Stimulated activated CD8-positive, alpha-beta memory T cell treated with anti-CD3 and anti-CD28 coated beads, Interleukin-7, amount 100 ng/mL, for 1 hour (primary cell): ENCODE measurements around the gene DOCK8.

ENCODE experiments used
- DNase-seq, 2 donors: peaks; one replicate each; pipeline ENCODE4 v3.0.0-alpha.2; 2020; ENCODE audit warnings: low read depth in 2 of 2

Gene DOCK8

DNA sequence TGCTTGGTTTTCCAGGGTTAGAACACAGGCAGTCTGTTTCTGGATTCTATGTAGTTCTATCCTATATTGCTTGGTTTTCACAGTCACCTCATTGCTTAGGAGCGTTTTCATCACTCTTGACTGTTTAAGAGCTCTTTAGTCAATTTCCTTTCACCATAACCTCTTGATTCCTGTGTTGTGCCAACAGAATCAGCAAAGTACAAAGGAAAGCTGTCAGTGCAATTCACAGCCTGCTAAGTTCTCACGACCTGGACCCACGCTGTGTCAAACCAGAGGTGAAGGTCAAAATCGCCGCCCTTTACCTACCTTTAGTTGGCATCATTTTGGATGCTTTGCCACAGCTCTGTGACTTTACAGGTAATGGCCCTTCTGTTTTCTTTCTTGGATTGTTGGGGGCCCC is 199.9 kb downstream of the DOCK8 start:
- no peak for DNase-seq

DNA sequence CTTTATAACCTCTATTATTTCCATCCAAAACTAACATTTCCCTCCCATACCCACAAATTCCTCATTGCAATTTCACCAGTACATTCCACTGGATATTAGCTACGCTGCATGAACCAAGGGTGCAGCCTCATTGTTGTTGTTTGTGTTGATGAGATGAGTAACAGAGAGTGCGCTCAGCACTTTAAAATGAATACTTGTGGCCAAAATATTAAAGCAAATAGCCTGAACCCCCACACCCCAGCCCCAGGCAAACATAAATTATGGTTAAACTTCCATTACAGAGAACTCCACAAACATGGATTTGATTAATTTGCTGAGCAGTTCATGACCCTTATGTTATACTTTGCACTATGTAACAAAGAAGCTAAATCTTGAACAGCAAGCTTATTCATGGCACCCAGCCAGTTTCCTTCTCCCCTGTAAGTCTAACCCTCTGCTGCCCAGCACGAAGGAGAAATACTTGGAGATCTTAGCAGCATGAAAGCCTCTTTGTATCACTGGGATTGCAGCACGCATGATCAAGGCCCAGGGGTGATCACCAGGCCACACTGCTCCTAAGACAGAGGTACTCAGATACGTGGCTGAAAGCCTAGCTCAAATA is 205.0 kb downstream of the DOCK8 start:
- DNase-seq = no peak

DNA sequence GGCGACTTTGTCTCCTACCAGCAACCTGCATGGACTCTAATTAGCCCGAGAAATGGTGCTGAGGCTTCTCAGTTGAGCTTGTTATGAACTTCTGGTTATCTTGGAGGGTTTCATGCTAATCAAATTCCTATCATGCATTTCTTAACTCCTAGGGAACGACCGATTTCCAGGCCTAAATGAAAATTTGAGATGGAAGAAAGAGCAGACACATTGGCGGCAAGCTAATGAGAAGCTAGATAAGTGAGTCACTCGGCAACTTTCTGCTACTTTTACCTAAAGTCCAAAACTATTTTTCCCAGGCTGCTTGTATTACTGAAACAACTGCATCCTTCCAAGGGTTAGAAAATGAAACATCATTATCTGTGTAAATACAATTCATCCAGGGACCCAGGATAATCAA is 207.2 kb downstream of the DOCK8 start:
- DNase-seq = no peak

DNA sequence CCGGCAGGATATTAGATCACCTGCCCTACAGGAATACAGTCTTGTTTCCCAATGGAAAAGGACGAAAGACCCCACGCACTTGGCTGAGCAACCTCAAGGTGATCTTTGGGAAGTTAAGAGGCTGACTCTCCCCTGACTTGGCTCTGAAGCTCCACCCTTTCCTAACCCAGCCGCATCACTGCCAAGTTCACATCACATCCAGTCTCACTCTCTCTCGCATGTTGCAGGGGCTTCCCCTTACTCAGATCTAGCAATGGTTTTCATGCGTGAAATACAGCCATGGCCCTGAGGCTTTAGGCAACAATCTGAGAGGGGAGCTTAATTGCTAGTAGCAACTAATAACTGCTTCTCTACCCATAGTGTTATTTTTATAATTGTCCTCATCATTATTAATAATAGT is 211.6 kb downstream of the DOCK8 start:
- DNase-seq = no peak

DNA sequence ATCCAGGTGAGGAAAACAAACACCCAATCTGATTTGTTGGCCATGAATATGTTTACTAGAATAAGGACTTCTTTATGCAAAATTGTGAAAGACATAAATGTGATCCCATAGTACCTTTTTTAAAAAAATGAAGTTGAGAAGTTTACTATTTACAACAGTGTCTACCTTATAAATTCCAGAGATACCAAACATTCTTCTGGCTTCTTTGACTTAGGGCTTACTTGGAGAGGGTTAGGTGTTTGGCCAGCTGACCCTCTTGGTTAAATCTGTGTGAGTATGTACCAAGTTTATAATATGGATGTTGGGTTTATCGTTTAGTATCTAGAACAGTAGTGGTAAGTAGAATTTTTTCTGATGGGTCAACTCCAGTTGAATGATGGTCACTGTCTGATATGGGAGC is 212.3 kb downstream of the DOCK8 start:
- DNase-seq = no peak

DNA sequence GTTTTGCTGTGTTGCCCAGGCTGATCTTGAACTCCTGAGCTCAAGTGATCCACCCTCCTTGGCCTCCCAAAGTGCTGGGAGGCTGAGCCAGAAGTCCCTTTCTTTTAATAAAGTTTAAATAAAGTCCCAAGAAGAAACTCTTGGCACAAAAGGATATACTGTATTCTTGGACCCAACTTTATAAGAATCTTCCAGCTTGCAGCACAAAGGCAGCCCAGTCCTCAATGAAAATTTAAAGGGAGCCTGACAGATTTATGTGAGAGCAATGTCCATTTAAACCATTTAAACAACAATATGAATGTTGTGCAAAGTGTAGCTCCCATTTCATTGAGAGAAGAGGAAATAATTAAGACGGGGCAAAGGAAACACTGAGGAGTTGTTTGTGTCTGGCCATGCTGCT is 217.0 kb downstream of the DOCK8 start:
- DNase-seq = no peak

DNA sequence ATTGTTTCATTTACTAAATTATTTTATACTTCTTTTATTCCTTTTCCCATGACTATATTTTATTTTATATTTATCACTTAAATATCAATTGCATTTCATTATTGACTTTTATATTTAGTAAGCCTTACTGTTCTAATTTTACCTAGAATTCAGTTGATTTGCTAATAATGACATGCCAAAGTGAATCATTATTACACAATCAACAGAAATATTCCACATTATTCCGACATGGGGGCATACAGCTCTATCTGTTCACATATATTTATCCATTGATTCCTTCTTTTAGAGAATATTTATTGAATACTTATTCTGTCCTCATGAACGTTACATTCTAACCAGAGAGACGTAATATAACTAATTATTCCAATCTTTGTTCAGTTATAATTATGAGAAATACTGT is 221.8 kb downstream of the DOCK8 start:
- no peak for DNase-seq

DNA sequence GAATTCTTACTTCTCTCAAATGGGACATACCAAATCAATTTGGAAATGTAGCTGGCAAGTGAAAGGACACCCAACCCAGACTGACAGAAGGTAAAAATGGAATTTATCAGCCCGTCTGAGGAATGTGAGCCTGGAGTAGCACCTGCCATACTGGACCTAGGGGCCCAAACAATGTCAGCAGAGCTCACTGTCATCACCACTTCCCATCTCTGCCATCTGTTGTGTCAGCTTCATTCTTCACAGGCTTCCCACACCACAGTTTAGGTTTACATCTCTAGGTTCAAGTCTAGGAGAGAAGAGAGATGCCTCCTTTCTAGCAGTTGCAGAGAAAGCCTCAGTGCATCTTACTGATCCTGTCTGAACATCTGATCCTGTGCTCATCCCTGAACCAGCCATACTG is 222.4 kb downstream of the DOCK8 start:
- DNase-seq = no peak

DNA sequence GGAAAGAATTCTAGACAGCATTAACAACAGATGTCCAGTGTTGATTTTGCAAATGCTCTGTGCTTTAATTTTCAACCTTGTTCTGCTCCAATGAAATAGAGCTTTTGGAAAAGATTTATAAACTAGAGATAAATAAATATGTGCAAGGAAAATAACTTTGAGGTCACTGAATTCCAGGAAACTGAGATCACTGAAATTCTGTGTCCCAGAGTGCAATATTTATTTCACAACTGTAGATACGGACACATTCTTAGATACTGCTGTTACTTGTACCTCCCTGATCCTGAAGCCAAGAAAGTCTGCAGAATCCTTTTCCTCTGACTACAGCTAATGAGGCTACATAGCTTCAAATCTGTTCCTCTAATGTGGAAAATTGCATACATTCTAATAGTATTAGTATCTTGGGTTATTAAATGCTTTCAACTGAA is 222.9 kb downstream of the DOCK8 start:
- DNase-seq = no peak

DNA sequence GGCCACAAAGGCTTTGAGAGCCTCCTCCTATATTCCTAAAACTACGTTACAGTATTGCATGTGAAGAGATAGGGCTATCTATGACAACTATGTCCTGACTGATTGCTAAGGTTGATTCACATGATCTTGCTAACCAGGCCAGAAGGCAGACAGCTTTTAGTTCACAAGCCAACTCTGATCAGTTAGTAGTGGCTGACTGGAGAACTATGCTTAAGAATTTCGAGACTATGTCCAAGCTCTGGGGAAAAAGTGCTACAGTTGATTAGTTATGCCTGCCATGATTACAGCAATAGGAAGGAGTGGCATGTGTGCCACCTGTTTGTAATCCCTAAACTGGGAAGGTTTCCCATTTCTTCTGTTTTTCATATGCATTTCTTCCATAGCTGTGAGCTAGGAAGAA is 223.4 kb downstream of the DOCK8 start:
- no peak for DNase-seq

DNA sequence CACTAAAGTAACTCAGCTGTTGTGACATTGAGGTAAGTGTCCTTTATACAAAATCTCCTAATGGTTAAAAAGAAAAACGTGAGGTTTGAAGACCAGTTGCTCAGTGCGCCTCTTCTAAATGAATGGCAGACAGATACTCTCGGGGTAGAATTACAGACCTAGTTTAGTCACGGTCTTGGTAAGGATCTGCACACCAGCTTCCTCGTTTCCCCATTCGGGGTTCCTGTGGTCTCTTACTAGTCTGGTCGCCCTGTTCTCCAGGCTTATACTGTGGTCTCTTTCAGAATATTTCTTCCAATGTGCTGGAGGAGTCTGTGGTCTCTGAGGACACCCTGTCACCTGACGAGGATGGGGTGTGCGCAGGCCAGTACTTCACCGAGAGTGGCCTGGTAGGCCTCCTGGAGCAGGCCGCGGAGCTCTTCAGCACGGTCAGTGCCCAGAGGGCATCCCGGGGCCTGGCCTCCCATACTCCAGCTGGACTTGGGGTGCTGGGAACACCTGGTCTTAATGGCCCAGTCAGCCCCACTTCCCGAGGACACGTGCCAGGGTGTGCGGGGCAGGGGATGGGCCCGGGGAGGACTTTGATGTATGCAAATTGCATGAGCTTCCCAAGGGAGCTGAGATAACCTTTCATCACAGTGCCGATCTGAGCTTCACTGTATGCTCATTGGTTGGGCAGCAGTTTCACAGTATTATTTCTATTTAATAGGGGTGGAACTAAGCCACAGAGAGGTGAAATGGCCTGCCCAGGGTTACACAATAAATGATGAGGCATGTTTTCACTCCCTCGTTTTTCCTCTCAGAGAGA is 224.5 kb downstream of the DOCK8 start:
- DNase-seq = no peak

DNA sequence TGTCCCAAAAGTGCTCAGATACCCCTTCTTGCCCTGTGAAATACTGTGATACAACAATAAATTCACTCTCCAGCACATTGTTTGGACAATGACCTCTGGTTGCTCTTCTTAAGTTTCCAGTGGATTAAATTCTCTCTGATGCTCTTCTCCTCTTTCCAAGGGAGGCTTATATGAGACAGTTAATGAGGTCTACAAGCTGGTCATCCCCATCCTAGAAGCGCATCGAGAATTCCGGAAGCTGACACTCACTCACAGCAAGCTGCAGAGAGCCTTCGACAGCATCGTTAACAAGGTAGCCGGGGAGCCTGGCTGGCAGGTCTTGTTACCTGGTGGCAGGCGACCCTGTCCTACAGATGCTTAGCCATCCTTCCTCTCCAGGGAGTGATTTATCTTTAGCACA is 226.5 kb downstream of the DOCK8 start:
- no peak for DNase-seq

DNA sequence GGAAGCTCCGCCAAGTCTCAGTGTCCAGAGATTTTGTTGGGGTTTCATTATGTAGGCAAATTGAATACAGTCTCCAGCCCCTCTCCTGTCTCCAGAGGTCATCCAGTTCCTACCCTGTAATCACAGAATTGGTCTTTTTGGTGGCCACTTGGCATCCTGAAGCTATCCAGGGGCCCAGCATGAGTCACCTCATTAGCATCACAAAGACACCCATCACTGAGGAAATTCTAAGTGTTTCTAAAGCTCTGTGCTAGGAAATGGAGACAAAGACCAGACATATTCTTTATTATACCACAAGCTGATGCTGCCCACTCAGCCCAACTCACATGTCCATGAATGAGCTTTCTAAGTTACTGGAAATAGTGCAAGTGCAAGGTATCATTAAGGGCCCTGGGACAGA is 229.9 kb downstream of the DOCK8 start:
- no peak for DNase-seq

DNA sequence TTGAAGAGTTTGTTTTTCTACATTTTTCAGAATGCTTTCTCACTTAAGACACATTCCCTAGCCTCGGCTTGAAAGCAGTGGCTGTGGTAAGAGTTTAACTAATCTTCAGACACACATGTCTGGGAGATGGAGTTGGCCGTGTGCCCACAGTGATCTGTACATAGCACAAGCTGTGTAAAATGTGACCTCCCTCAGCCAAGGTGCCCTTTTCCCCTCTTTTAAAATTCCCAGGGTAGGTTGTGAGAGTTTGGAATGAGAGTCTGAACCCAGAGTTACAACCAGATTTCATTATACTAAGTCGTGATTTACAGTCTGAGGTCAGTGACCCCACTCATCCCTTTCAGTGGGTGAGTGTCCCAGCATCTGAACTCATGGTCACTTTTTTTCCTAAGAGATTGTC is 230.4 kb downstream of the DOCK8 start:
- no peak for DNase-seq

DNA sequence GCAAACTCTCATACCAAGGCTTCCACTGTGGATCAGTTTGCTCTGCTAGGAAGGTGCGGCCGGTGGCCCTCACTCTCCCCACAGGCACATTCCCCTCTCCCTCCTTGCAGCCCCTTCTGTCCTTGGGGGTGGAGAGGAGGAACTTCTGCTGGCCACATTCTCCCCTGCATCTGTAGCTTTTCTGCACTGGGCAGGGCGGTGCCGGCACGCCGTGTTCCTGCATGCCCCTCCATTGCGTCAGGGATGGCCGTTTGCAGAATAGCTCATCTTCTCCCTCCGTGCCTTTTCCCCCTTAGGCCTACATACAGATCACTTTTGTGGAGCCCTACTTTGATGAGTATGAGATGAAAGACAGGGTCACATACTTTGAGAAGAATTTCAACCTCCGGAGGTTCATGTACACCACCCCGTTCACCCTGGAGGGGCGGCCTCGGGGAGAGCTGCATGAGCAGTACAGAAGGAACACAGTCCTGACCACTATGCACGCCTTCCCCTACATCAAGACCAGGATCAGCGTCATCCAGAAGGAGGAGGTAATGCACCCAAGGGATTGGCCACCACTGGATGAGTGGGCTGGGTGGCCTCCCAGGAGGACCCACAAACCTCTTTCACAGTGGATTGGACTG is 231.5 kb downstream of the DOCK8 start:
- no peak for DNase-seq

DNA sequence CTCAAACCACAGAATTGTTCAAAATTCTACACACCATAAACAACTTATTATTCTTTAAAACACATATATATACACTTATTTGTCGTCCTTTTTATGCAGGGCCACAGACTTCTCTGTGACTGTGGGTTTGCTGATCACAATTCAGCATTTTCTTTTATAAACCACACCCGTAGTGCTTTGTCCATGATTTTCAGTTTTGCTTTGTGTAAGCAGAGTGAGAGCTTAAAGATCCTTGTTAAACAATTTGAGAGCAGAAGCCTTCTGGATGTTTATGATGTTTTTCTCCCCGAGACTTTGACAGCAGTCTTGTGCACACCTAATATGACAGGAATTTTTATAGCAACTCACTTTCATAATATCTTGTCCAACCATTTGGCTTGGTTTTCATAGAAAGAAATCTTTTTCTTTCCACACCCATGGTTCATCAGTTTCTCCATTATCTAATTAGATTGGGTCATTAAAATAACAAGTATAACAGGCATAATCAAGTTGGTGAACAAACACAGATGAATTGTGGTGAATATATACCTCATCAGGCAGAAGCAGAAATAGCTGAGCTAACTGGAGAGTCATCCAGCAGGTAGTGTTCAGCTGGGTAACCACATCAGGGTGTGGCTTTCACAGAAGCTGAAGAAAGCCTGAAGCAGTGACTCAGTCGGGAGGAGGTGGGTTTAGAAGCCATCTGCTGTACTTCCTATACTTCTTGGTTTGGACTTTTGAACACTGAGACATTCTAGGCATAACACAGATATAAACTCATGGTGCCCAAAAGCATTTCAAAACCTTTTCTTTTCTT is 232.8 kb downstream of the DOCK8 start:
- peak; percentile 25 to 36 for DNase-seq

DNA sequence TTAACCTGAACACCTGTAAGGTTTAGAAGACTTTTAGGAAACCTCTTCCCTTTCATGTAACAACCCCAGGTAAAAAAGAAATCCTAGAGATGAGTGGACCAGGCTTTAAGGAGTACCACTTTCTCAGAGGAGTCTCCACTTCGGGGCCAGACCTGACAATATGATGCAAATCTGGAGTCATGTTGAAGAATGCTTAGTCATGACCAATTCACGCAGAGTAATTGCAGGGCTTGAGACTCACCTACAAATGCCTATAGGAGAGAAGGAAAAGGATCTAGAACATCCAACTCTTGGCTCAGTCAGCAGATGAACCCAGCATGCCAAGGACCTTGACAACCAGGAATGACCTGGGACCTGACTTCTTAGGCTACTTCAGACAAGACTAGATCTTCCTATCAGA is 235.4 kb downstream of the DOCK8 start:
- no peak for DNase-seq

DNA sequence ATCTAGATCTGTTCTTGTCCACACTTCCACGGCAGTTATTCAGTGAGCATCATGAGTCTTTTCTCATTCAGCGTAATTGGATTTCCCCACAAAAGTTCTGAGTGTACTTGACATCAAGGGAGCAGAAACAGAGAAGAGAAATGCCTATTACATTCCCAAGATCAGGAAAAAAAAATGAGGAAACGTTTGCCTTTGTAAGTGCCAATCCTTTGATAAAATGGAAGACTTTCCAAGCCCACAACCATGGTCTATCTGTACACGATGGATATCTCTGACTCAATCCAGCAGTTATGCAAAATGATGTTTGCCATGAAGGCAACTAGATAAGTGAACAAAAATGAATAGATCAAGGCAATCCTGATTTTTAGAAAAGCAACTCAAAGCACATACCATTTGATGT is 235.9 kb downstream of the DOCK8 start:
- DNase-seq = no peak

DNA sequence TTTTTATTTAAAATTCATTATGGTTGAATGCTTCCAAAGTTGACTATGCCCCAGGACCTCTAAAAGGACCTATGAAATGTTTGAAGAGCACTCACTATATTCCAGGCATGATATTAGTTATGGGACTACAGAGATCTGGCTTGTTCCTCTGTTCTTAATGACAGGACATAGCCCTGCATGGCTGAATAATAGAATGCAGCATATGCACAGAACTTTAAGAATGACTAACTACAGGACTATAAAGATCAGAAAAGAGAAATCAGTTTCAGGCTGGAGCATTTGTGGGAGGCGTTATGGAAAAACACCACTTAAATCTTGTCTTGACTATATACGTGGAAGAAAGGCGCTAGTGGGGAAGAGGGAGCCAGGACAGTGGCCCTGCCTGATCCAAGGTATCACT is 239.2 kb downstream of the DOCK8 start:
- DNase-seq = no peak

DNA sequence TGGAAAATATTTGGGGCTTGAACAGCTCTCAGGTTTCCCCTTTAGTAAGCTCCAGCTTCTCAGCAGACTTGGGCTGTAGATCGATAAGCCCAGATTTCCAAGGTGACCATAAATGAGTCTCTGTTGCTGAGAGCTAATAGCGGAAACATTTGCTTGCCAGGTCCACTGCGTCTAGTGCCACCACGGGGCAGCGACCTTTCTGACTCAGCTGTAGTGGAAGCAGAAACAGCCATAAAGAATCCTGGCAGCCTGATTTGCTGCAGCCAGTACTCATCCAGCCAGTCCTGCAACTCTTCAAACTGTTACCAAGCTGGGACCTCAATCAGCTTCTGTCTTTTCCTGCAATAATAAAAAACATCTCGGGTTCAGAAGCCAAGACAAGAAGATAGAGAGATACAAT is 241.7 kb downstream of the DOCK8 start:
- DNase-seq = no peak

DNA sequence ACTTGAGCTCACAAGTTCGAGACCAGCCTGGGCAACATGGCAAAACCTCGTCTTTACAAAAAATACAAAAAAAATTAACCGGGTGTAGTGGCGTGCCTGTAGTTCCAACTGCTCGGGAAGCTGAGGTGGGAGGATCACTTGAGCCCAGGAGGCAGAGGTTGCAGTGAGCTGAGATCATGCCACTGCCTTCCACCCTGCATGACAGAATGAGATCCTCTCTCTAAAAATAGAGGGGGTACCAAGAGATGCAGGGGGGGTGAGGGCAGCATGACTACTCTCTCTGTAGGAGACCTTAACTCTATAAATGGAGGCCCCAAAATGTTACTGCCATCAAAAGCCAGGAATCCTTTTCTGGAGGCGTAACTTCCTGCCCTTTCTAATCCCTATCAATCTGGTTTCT is 243.9 kb downstream of the DOCK8 start:
- DNase-seq = no peak
